Left renal cortex interstitium (tissue), 4 donors: ENCODE data around the gene BYSL. TPM values are rescaled to one million over a fixed set of nuclear protein-coding genes. Genes with fewer than 3 reads are reported as not detected.
"Not testable (repeated sequence)": the region's sequence is repeated elsewhere in the genome, so short reads cannot be mapped to it uniquely, and the experiment has no call there.

ENCODE experiments used
- DNase-seq, 4 donors: peaks; one replicate each; pipeline ENCODE4 v3.0.0-alpha.2; 2013; ENCODE audit warnings: low read depth in 4 of 4, low spot score in 2 of 4, missing footprints in 1 of 4
- polyA plus RNA-seq, 4 donors: library from polyadenylated mRNA; unstranded; fragments of 120-200 nt; gene quantifications; one replicate each; pipeline ENCODE4 v1.2.1, GENCODE V29; 2013; ENCODE audit not compliant: insufficient read length in 4 of 4

Gene BYSL
- polyA plus RNA-seq, 4 donors = 28.0 to 31.1 (median 29.9) TPM

DNA sequence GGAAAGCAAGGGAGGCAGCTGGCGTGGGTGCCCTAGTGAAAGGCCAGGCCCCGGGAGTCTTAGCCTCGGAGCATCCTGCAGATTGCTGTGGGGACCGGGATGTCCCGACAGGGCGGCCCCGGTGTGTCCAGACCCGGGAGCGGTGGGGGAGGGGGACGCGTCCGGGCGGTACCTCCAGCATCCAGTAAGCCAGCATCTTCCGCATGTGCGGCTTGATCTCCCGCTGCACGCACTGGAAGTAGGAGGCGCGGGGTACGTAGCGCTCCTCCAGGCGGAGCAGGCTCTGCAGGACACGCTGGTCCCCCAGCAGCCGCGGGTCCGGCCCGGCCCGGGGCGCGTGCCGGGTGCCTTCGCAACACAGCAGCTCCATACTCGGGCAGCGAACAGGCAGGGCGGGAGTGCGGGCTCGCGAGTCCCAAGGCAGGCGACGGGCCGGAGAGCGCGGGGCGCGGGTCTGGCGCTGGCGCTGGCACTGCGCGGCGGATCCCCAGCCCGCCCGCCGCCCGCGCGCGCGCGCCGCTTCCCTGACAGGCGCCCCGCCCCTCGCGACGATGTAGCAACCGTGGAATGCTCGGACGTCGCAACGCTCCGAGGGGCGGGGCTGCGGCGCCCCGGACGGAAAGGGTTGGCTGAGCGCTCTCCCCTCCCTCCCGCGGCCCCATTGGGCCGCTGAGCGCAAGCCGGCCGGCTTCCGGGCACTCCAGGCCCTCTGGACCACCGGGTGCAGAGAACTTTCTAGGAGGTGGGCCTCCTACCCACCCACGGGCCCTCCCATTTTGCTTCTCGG is 20.2 kb downstream of the BYSL start, which contains the start of gene CCND3:
TSS of gene CCND3 (minus strand) at position 529 of the 787 bp plus-strand sequence. CDS start at position 370, 159 bp downstream.
- peak in 3 of 4 donors; percentile 69 to 85 (median 75) for DNase-seq

DNA sequence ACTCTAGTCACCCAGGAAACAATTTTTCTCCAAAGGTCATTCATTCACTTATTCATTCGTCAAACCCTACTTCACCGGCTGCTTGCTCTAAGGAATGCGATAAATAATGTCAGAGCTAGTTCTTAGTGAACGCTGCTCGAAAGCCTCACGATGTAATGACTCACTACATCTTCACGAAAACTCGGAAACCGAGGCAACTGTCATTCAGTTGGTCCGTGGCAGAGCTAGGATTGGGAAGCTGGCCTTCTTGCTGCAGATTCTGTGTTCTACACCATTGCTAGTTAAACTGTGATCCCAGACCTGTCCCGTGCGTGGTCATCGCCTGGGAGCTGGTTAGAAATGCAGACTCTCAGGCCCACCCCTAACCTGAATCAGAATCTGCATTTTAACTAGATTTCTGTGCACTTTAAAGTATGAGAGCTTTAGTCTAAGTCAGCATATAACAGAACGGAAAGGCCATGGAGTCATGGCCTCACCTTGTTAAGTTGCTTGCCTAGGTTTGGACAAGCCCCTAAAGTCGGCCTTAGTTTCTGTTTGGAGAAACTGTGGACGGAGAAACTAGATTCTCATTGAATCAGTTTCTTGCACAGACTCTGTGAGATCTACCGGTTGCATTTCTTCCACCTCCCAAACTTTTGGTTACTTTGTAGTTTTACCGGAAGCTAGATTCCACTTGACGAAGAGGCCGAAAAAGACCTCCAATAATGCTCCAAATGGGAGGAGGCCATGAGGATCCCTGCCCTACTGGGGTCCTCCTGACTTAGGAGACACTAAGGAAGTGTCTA is 21.0 kb downstream of the BYSL start:
- no peak for DNase-seq

DNA sequence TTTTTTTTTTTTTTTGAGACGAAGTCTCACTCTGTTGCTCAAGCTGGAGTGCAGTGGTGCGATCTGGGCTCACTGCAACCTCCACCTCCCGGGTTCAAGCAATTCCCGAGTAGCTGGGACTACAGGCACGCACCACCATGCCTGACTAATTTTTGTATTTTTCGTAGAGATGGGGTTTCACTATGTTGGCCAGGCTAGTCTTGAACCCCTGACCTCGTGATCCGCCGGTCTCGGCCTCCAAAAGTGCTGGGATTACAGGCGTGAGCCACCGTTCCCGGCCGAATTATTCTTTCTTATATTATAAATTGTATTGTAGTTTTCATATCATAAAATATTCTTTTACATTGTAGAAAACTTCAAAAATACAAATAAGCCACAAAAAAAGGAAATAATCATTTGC is 21.6 kb downstream of the BYSL start:
- DNase-seq = not testable (repeated sequence)

DNA sequence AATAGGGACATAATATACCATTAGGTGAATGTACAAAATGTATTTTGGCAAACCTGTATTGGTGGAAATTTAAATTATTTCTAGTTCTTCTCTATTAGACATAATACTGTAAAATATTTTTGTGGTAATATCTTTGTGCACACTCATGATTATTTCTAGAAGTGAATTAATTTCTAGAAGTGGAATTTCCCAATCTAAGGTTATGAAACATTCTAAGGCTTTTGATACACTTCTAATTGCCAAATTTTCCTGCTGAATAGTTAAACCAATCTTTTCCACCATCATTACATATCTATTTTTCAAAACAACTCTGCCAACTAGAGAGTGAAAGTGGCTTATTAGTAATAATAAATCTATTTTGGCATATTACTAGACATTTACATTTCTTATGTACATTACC is 22.2 kb downstream of the BYSL start:
- DNase-seq = no peak

DNA sequence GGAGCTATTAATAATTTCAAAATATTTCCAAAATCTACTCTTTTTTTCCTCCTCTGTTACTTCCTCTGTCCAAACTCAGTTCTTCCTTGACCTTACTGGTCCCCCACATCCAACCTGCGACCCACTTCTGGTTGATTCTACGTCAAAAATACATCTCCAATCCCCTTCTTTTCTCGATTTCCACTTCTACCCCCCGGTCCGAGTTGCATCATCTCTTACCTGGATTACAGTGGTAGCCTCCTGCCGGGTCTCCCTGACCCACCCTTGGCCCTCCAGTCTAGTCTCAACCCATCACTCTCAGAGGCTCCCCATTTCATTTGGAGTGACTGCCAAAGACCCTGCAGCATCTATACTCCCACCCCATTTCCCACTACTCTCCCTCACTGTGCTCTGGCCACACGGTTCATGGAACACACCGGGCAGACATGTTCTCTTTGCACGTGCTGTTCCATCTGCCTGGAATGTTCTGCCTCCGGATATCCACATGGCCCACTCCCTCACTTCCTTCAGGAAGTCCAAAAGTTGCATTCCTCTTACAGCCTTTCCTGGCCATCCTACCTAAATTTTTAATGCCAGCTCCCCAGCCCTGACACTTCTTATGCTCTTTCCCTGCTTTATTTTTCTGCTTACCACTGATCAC is 26.4 kb downstream of the BYSL start:
- DNase-seq = no peak

DNA sequence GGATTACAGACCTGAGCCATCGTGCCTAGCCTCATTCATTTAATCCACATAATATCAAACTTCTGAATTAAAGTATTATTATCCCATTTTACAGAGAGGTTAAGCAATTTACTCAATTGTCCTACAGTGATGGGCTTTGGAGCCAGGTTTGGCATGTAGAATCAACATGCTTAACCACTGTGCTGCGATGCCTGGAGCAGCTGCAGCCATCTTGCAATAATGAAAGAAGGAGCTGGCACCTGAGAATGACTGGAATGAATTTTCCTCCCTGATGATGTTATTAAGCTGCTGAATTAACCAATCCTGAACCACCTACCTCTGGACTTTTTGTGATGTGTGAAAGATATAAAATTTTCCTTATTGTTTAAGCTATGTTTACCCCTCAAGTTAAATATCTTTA is 33.4 kb downstream of the BYSL start:
- DNase-seq = no peak

DNA sequence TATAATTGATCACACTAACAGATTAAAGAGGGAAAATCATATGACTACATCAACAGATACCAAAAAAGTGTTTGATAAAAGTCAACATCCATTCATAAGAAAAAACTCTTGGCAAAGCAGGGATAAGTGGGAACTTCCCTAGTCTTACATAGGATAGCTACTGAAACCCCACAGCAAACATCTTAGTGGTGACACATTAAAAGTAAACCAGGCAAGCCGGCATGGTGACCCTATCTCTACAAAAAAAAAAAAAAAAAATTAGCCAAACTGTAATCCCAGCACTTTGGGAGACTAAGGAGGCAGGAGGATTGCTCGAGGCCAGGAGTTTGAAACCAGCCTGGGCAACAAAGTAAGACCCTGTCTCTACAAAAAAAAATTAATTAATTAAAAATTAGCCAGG is 34.1 kb downstream of the BYSL start:
- no peak for DNase-seq

DNA sequence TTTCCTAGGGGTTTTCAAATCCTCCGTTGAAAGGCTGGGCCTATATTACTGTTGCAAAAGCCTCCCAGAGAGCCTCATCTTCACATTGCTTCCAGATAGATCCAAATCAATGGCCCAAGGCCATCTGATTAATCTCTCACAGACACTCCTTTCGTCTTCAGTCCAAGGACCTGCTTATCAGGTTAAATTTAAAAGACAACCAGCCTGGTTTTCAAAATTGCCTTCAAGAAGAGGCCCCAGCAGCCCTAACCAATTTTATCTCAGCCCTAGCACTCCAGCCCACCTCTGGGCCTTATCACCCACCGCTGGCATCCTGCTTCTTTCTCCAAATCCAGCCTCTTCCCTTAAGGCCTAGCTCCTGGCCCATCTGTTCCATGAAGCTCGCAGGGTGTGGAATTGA is 35.8 kb downstream of the BYSL start:
- DNase-seq = no peak

DNA sequence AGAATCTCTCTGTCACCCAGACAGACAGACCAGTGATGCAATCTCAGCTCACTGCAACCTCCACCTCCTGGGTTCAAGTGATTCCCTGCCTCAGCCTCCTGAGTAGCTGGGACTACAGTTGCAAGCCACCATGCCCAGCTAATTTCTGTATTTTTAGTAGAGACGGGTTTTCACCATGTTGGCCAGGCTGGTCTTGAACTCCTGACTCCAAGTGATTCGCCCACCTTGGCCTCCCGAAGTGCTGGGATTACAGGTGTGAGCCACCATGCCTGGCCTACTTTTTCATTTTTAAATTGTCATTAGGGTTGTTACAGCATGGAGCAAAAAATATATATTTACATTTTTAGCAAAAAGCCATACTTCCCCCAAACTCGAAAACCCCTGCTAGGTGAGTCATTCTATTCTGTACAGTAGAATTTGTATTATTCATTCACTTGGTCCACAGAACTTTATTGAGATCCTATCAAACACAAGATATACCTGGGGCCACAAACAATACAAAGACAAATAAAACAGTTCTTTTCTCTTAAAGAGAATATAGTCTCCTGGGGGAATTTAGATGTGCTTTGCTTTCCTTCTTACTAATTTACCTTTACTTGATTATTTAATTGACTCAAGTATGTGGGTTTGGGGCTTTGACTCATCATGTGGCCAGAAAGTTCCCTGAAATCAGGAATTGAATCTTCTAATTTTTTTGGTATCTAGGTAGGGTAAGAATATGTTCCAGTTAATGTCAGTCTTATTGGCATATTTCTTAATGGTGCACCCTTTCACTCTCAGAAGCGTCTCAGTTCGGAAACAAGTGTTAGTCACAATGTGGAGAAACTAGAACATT is 36.9 kb downstream of the BYSL start:
- no peak for DNase-seq

DNA sequence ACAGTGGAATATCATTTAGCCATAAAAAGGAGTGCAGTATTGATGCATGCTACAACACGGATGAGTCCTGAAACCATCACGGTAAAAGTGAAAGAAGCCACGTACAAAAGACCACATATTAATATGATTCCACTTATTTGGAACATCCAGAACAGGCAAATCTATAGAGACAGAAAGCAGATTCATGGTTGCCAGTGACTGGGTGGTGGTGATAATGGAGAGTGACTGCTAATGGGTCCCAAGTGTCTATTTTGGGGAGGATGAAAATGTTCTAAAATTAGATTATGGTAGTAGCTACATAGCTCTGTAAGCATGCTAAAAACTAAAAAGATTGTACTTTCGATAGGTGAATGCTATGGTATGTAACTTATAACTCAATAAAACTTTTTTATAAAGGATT is 38.7 kb downstream of the BYSL start:
- no peak for DNase-seq

DNA sequence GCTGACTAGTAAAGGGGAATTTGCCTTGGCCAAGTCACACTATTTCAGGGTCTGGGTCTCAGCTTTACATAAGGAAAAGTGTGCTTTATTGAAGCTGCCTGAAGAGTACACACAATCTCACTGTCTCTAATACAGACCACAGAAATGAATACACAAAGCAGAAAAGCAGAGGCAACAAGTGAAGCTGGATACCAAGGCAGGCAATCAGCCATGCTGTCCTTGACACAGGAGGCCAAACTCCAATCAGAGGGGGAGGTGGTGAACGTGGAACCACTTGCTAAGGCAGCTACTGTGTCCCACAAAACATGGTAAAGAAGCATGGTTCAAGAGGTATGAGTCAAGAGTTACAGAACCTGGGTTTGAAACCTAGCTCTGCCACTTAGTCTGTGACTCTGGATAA is 42.1 kb downstream of the BYSL start:
- no peak for DNase-seq

DNA sequence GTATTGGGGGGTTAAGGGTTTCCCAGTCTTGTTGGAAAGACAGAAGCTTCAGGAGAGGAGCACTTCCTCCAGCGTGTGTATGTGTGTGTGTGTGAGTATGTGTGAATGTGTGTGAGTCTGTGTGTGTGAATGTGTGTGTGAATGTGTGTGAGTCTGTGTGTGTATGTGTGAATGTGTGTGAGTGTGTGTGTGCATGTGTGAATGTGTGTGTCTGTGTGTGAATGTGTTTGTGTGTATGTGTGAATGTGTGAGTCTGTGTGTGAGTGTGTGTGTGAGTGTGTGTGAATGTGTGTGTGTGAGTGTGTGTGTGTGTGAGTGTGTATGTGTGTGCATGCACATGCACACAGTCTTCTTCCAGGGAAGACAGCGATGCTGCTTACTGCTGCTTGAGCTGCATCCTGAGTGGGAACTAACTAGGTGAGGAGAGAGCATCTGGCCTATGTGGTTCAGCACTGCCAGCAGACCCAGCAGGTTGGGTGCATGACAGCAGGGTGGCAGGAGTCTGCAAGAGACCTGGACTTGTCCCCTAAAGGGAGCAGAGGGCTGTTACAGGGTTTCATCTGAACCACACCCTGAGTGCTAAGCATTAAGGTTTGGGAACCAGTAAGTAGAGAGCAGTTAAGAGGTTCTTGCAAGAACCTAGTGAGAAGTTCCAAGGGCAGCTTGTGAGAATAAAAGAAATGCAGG is 43.0 kb downstream of the BYSL start:
- DNase-seq = no peak

DNA sequence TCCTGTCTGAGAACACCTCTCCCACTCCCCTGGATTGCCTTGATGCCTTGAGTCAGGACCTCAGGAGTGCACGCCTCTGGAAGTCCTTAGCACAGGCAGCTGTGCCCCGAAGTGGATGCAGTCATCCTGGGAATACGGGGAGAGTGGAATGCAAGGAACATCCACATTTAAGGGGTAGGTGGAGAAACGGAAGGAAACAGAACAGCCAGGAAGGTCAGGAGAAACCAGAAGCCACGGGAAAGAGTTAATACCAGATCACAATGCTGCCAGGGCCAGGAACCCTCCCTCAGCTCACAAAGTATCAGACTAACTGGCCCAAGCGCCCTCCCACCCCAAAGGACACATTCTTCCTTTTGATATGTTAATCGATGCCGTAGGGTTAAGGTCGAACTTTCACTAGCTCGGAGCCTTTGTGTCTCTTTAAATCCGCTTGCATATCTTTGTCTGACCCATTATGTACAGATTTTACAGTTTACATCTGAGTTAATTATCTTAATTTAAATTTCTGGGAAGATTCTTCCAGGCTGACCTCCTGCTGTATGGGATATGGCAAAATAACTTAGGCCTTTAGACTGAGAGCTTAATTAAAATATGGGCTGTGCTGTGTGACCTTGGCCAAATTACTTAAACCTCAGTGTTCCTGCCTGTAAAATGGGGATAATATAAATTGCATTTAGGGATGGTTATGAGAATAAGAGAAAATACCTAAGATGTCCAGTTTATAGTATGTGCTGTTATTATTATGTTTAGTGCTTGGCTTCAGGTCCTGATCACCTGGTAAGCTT is 44.3 kb downstream of the BYSL start:
- DNase-seq = no peak

DNA sequence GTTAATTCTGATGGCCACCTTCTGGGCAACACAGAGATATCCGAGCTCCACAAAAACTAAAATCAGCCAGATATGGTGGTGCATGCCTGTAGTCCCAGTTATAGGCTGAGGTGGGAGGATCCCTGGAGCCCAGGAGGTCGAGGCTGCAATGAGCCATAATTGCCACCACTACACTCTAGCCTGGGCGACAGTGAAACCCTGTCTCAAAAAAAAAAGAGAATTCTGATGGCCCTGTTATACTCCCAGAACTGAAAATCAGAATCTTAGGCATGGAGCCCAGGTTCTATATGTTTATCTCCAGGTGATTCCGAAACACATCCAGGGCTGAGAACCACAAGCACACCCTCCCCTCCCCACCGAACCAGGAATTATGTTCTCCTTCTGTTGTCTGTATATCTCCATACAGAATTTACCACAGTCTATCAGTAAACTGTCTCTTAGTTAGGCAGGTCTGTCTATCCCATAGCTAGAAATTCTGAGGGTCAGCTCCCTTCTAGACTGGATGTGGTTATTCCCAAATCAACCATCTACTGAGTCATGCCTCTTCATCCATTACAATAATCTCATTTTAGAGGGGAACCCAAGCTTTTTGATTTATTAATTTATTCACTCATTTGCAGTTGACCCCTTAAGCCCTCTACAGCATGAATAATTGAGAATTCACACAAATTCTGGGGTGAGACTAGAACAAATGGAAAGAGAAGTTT is 45.1 kb downstream of the BYSL start:
- DNase-seq = no peak

DNA sequence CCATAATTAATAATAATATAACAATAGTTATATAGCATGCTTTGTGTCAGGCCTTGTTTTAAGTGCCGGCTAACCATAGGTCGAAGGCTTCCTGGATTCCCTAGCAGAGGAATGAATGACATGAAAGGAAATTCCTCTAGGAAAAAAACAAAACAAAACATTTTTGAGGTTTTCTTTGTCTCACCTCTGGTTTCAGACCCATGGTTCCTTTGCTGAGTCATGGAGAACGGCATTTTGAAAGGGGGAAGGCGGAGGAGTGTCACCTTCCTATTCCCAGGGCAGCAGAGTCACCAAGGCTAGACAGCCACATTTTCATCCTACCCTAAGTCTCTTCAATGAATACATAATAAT is 45.6 kb downstream of the BYSL start:
- DNase-seq = no peak

DNA sequence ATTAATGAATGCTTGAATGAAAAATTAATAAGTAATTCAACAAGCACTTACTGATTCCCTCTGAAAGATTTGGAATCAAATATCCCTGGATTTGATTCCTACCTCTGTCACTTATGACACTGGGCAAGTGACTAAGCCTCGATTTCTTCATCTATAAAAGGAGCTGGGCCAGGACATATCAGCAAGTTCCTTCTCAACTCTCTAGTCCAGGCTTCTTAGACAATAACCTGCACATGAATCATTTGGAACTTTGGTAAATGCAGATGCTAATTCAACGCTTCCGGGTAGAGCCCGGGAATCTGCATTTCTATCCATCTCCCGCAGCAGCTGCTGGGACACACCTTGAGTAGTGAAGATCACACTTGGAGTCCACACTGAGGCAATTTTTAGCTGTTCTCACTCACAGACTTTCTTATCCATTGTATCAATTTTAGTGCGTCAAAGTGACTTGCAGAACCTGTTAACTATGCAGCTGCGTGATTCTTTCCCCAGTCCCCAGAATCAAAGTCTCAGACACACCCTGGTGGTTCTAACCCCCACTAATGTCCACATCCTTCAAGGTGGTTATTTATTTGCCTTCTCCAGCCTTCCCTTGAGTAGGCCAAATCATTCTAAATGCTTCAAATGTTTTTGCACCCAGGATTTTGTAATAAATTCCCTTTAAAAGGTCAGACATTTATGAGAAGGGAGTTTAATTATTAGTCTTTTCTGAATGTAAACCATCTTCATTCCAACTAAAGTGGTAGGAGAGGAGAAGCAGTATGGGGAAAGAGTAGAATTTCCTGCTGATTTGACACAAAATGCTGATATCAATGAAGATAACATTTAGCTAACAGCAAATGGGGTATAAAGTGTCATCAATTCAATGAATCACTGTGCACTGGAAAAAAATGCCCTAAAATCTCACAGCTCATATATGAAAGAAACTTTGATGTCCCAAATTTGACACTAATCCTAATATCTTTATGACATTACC is 46.3 kb downstream of the BYSL start:
- DNase-seq = no peak

DNA sequence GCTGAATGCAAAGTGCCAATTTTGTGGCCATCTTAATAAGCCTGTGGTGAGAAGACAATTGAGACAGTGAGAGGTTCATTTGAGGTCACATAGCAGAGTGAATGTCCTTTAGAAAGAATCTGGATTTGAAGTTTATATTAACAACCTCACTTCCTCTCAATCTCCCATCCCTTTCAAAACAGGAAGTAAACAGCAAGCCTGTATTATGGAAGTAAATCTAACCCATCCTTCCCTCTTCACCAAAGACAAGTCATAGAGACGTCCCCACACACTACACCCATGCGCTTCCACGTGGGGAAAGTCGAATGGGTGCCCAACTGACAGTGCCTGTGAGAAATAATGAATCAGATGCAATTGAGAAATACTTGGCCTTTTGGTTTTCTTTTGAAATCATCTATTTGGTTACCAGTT is 49.1 kb downstream of the BYSL start:
- no peak for DNase-seq

DNA sequence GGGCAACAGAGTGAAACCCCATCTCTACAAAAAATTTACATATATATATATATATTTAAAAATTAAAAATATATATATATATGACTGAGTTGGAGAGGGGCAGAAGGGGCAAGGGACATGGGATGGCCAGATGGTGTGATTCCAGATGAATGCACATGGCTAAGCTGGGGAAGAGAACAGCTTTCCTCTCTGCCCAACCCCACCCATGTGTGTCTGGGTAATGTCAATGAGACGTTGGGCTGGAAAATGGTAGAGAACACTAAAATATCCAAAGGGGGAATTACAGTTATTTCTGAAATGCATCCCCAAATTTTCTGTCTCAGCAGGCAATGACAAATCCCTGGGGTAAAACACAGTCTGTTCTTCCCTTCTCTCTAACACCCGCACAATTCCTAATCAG is 51.5 kb downstream of the BYSL start:
- no peak for DNase-seq
